ENCODE measurements around the gene PPHLN1. TPM values are rescaled to one million over a fixed set of nuclear protein-coding genes. Genes with fewer than 3 reads are reported as not detected.

The PPHLN1 gene
- 10 to 100 TPM; 73.2 to 76.1 TPM for total RNA-seq

GRCh38 chr12:42325653-42326474, at the start of gene PPHLN1, which contains the start of gene ZCRB1:
Gene PPHLN1, plus strand, starts transcription at chr12:42326167. Its CDS starts 9,736 bp downstream, at chr12:42335903.
Gene ZCRB1, minus strand, starts transcription at chr12:42326094. Its CDS starts 1,992 bp downstream, at chr12:42324102.
- intact Hi-C loops (cut with micrococcal nuclease) = loop anchor here (5.0 kb wide), 1 partner anchor 89 kb away; the partner anchor contains the start of gene YAF2
- CTCF ChIA-PET = interaction anchor here (2.0 kb wide), 1 partner anchor 46 kb away, joined by 9 read pairs; no protein-coding TSS in a partner anchor
- Mint-ChIP-seq H3K36me3 (ENCODE audit: low read depth) (peaks cover 29% of the 10 kb centered on the region), H3K9me3 (no peaks in the 10 kb centered on the region), H3K4me3 (peak within 1 kb of the TSS; percentile 87), H3K27me3 (no peaks in the 10 kb centered on the region), H3K4me1 (ENCODE audit: low read depth) (peaks cover 36% of the 10 kb centered on the region), H3K27ac (peak within 1 kb of the TSS; percentile 95)
- TF ChIP-seq CTCF (IDR thresholded peaks at IDR 0.05) = no peak
- POLR2A ChIA-PET = interaction anchor here (0.6 to 1.6 kb wide), 3 partner anchors 13 to 90 kb away, joined by 3 to 5 read pairs (median 4); no protein-coding TSS in a partner anchor
- ATAC-seq (peak; percentile 95), DNase-seq (peak; percentile 90)

GRCh38 chr12:42277396-42278127, 48.4 kb upstream of the PPHLN1 start:
- ChIA-PET CTCF (interaction anchor here (1.9 kb wide), 1 partner anchor 19 kb away, joined by 5 read pairs; no protein-coding TSS in a partner anchor), POLR2A (no interaction called here)
- H3K4me1 Mint-ChIP-seq (ENCODE audit: low read depth) = no peaks in the 10 kb centered on the region
- intact Hi-C loops (cut with micrococcal nuclease) = no loop called here
- H3K27me3 Mint-ChIP-seq = peaks cover 3% of the 10 kb centered on the region
- TF ChIP-seq CTCF (IDR thresholded peaks at IDR 0.05) = no peak
- ATAC-seq (no peak), DNase-seq (no peak)
- H3K9me3 Mint-ChIP-seq = no peaks in the 10 kb centered on the region
- no peaks in the 10 kb centered on the region for H3K36me3 Mint-ChIP-seq (ENCODE audit: low read depth)
- H3K27ac Mint-ChIP-seq = no peak overlapping the region
- H3K4me3 Mint-ChIP-seq = no peak overlapping the region

GRCh38 chr12:42278128-42278510, 47.8 kb upstream of the PPHLN1 start:
- intact Hi-C loops (cut with micrococcal nuclease) = no loop called here
- DNase-seq (no peak), ATAC-seq (no peak)
- peaks cover 3% of the 10 kb centered on the region for H3K27me3 Mint-ChIP-seq
- no peaks in the 10 kb centered on the region for H3K36me3 Mint-ChIP-seq (ENCODE audit: low read depth)
- ChIA-PET CTCF (interaction anchor here (1.9 kb wide), 1 partner anchor 18 kb away, joined by 5 read pairs; no protein-coding TSS in a partner anchor), POLR2A (no interaction called here)
- no peak overlapping the region for H3K4me3 Mint-ChIP-seq
- no peaks in the 10 kb centered on the region for H3K4me1 Mint-ChIP-seq (ENCODE audit: low read depth)
- no peak for TF ChIP-seq CTCF (IDR thresholded peaks at IDR 0.05)
- no peaks in the 10 kb centered on the region for H3K9me3 Mint-ChIP-seq
- H3K27ac Mint-ChIP-seq = no peak overlapping the region

GRCh38 chr12:42281278-42281677, 44.7 kb upstream of the PPHLN1 start:
- H3K27ac Mint-ChIP-seq = no peak overlapping the region
- TF ChIP-seq CTCF (IDR thresholded peaks at IDR 0.05) = no peak
- peaks cover 3% of the 10 kb centered on the region for H3K27me3 Mint-ChIP-seq
- H3K4me3 Mint-ChIP-seq = no peak overlapping the region
- POLR2A ChIA-PET = no interaction called here
- intact Hi-C loops (cut with micrococcal nuclease) = no loop called here
- H3K9me3 Mint-ChIP-seq = no peaks in the 10 kb centered on the region
- H3K4me1 Mint-ChIP-seq (ENCODE audit: low read depth) = peaks cover 2% of the 10 kb centered on the region
- no peaks in the 10 kb centered on the region for H3K36me3 Mint-ChIP-seq (ENCODE audit: low read depth)
- DNase-seq (no peak), ATAC-seq (no peak)
- CTCF ChIA-PET = interaction anchor here (1.2 to 2.5 kb wide), 2 partner anchors 15 to 90 kb away, joined by 3 to 7 read pairs; no protein-coding TSS in a partner anchor

Data from activated CD8-positive, alpha-beta T cell treated with anti-CD3 and anti-CD28 coated beads for 36 hours (primary cell).